ENCODE results near the gene TRPM3. TPM values are rescaled to one million over a fixed set of nuclear protein-coding genes. Genes with fewer than 3 reads are reported as not detected.

Gene TRPM3
- total and polyA plus RNA-seq, 7 experiments from 2014 or later, result not detected

DNA sequence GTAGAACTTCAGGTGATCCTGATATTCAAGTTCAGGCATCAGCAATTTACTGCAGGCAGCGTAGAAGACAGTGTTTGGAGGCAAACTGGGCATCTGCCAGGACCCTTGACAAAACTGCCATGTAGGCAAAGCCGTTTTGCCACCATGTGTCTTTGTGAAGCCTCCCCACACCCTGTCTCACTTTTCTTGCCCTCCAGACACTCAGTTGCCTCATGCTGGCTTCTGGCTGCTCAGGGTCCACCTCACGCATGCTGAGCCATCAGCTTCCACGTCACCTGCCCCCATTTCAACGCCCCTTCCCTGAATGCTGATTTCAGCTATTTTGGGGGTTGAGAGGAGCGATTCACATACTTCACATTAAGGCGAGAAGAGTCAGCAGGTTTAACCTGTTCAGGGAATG is 541.7 kb downstream of the TRPM3 start:
- H3K4me1 ChIP-seq (ENCODE audit: control insufficient read depth in 2 of 2, insufficient read depth in 2 of 2, low read length in 2 of 2), result no peaks in the 10 kb centered on the region
- Mint-ChIP-seq H3K36me3 (peaks cover 0 to 4% (median 0%) of the 10 kb centered on the region in 5 donors), H3K4me3 (no peak overlapping the region), H3K4me1 (peaks cover 0 to 14% (median 0%) of the 10 kb centered on the region in 7 donors), H3K27me3 (no peaks in the 10 kb centered on the region), H3K27ac (peak overlapping the region in 1 of 9 donors; percentile 48), H3K9me3 (peaks cover 0 to 3% (median 0%) of the 10 kb centered on the region in 11 donors)
- DNase-seq, result no peak
- no peak for ATAC-seq
- intact Hi-C loops (cut with micrococcal nuclease), result no loop called here
- ChIA-PET CTCF (interaction anchor here (1.1 to 1.3 kb wide), 2 partner anchors 20 to 23 kb away, joined by 3 to 4 read pairs; no protein-coding TSS in a partner anchor), POLR2A (no interaction called here)
- no peaks in the 10 kb centered on the region for H3K36me3 ChIP-seq (ENCODE audit: control insufficient read depth in 2 of 3, insufficient read depth in 3 of 3, low read length in 3 of 3)
- no peaks in the 10 kb centered on the region for H3K27me3 ChIP-seq (ENCODE audit: control insufficient read depth in 2 of 2, insufficient read depth in 2 of 2, low read length in 2 of 2)
- no peak overlapping the region for H3K4me3 ChIP-seq (ENCODE audit: low read length)
- H3K9me3 ChIP-seq (ENCODE audit: control insufficient read depth in 2 of 3, low read length in 3 of 3), result no peaks in the 10 kb centered on the region
- H3K27ac ChIP-seq (ENCODE audit: low read depth, low read length), result no peak overlapping the region

DNA sequence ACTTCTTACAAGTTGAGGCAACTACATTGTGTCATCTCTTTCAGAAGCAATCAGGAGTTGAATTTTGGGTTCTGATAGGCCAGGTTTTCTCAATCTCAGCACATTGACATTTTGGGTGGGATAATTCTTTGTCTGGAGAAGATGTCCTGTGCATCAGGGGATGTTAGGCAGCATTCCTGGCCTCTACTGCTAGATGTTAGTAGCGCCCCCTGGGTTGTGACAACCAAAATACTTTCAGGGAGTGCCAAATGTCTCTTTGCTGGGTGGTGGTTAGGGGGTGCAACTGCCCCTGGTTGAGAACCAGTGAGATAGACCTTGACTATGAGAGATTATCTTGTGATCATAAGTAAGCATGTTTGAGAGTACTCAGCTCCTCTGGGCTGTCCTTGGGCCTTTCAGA is 542.7 kb downstream of the TRPM3 start:
- Mint-ChIP-seq H3K4me1 (peaks cover 0 to 14% (median 2%) of the 10 kb centered on the region in 7 donors), H3K27ac (peak overlapping the region in 3 of 9 donors; percentile 14 to 41 (median 27)), H3K27me3 (peaks cover 0 to 5% (median 0%) of the 10 kb centered on the region in 5 donors), H3K36me3 (peaks cover 0 to 9% (median 0%) of the 10 kb centered on the region in 5 donors), H3K4me3 (no peak overlapping the region), H3K9me3 (peaks cover 0 to 3% (median 0%) of the 10 kb centered on the region in 11 donors)
- Histone ChIP-seq H3K36me3 (ENCODE audit: control insufficient read depth in 2 of 3, insufficient read depth in 3 of 3, low read length in 3 of 3) (no peaks in the 10 kb centered on the region), H3K9me3 (ENCODE audit: control insufficient read depth in 2 of 3, low read length in 3 of 3) (no peaks in the 10 kb centered on the region), H3K27me3 (ENCODE audit: control insufficient read depth in 2 of 2, insufficient read depth in 2 of 2, low read length in 2 of 2) (no peaks in the 10 kb centered on the region), H3K4me3 (ENCODE audit: low read length) (no peak overlapping the region), H3K4me1 (ENCODE audit: control insufficient read depth in 2 of 2, insufficient read depth in 2 of 2, low read length in 2 of 2) (no peaks in the 10 kb centered on the region), H3K27ac (ENCODE audit: low read depth, low read length) (no peak overlapping the region)
- no peak for DNase-seq
- ChIA-PET CTCF (interaction anchor here (0.6 kb wide), 1 partner anchor 30 kb away, joined by 5 read pairs; no protein-coding TSS in a partner anchor), POLR2A (no interaction called here)
- ATAC-seq, result no peak
- intact Hi-C loops (cut with micrococcal nuclease), result no loop called here

DNA sequence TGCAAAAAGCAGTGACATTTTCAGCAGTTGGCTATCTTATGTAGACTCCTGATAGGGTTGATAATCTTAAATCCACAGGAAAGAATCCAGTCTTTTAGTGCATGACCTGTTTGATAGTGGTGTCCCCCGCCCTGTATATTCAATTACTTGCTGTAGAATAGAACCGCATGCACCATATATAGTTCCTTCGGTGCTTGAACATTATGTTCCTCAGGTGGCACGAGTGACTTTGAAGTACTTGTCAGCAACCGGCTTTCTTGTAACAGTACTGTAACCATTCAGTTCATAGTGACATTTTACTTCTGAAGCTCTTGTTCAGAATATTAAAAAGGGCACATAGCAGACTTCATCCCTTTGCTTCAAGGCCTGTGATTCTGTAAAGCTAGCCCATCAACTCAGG is 543.8 kb downstream of the TRPM3 start:
- intact Hi-C loops (cut with micrococcal nuclease), result no loop called here
- POLR2A ChIA-PET, result interaction anchor here (0.6 kb wide), 1 partner anchor 13 kb away, joined by 3 read pairs; no protein-coding TSS in a partner anchor

DNA sequence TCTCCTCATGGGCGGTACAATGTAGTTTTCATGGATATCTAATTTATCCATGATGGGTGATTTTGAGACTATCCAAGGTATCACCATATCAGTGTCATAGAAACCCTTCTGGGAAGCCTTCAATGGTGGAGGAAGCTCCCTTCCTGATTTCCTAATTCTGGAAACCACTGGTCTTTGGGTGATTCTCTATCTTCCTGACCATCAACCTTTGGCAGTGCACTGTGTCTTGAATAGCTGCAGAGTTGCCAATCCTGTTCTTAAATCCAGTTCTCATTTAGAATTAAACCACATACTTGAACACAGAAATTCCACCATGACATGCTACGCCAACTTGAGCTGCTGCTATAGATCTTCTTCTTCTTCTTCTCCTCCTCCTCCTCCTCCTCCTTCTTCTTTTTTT is 545.3 kb downstream of the TRPM3 start:
- Histone ChIP-seq H3K4me3 (ENCODE audit: low read length) (no peak overlapping the region), H3K36me3 (ENCODE audit: control insufficient read depth in 2 of 3, insufficient read depth in 3 of 3, low read length in 3 of 3) (no peaks in the 10 kb centered on the region), H3K9me3 (ENCODE audit: control insufficient read depth in 2 of 3, low read length in 3 of 3) (no peaks in the 10 kb centered on the region), H3K27ac (ENCODE audit: low read depth, low read length) (no peak overlapping the region), H3K27me3 (ENCODE audit: control insufficient read depth in 2 of 2, insufficient read depth in 2 of 2, low read length in 2 of 2) (no peaks in the 10 kb centered on the region), H3K4me1 (ENCODE audit: control insufficient read depth in 2 of 2, insufficient read depth in 2 of 2, low read length in 2 of 2) (no peaks in the 10 kb centered on the region)
- peaks cover 0 to 10% (median 2%) of the 10 kb centered on the region in 7 donors for H3K4me1 Mint-ChIP-seq
- DNase-seq, result no peak
- no peak overlapping the region for H3K4me3 Mint-ChIP-seq
- peaks cover 0 to 5% (median 0%) of the 10 kb centered on the region in 5 donors for H3K27me3 Mint-ChIP-seq
- no peak overlapping the region for H3K27ac Mint-ChIP-seq
- H3K36me3 Mint-ChIP-seq, result peaks cover 0 to 10% (median 0%) of the 10 kb centered on the region in 5 donors
- intact Hi-C loops (cut with micrococcal nuclease), result no loop called here
- peaks cover 0 to 3% (median 0%) of the 10 kb centered on the region in 11 donors for H3K9me3 Mint-ChIP-seq
- ChIA-PET CTCF (interaction anchor here (3.0 kb wide), 1 partner anchor 26 kb away, joined by 7 read pairs; no protein-coding TSS in a partner anchor), POLR2A (interaction anchor here (0.6 kb wide), 1 partner anchor 237 kb away, joined by 4 read pairs; no protein-coding TSS in a partner anchor)
- no peak for ATAC-seq

More for the DNA sequence above, 543.8 kb downstream of the TRPM3 start:
- H3K9me3 ChIP-seq (ENCODE audit: control insufficient read depth in 2 of 3, low read length in 3 of 3), result no peaks in the 10 kb centered on the region
- no peaks in the 10 kb centered on the region for H3K36me3 ChIP-seq (ENCODE audit: control insufficient read depth in 2 of 3, insufficient read depth in 3 of 3, low read length in 3 of 3)
- CTCF ChIA-PET, result no interaction called here
- ATAC-seq (no peak), DNase-seq (no peak)
- H3K4me3 Mint-ChIP-seq, result no peak overlapping the region
- H3K27ac Mint-ChIP-seq, result peak overlapping the region in 1 of 9 donors; percentile 14
- no peaks in the 10 kb centered on the region for H3K4me1 ChIP-seq (ENCODE audit: control insufficient read depth in 2 of 2, insufficient read depth in 2 of 2, low read length in 2 of 2)
- H3K27ac ChIP-seq (ENCODE audit: low read depth, low read length), result no peak overlapping the region
- H3K36me3 Mint-ChIP-seq, result peaks cover 0 to 9% (median 0%) of the 10 kb centered on the region in 5 donors
- peaks cover 0 to 14% (median 2%) of the 10 kb centered on the region in 7 donors for H3K4me1 Mint-ChIP-seq
- peaks cover 0 to 3% (median 0%) of the 10 kb centered on the region in 11 donors for H3K9me3 Mint-ChIP-seq
- peaks cover 0 to 5% (median 0%) of the 10 kb centered on the region in 5 donors for H3K27me3 Mint-ChIP-seq
- H3K27me3 ChIP-seq (ENCODE audit: control insufficient read depth in 2 of 2, insufficient read depth in 2 of 2, low read length in 2 of 2), result no peaks in the 10 kb centered on the region
- H3K4me3 ChIP-seq (ENCODE audit: low read length), result no peak overlapping the region

DNA sequence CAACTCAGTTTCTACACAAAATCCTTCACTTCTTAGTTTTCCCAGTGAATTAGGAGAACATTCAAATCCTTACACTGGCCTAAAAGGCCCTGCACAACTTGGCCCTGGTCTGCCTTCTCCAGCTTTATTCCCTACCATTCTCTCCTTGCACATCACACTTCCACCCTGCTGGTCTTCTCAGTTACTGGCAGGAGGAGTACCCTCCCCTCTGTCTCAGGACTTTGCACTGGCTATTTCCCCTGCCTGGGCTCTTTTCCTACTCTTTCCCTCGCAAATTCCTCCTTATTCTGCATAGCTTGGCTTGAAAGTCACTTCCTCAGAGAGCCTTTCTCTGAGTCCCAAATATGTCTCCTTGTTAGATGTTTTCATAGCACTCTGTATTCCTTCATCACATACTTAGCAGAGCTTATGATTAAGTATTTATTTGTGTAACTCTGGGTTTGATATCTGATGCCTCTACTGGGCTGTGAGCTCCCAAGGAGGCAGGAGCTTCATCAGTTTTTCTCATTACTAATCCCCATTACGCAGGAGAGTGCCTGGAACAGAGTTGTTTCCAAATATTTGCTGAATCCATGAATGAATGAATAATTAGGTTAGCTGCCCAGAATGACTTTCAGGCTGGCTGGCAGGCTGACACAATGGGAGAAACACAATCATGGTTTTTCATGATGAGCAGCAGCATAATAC is 547.1 kb downstream of the TRPM3 start:
- H3K9me3 ChIP-seq (ENCODE audit: control insufficient read depth in 2 of 3, low read length in 3 of 3), result no peaks in the 10 kb centered on the region
- H3K4me3 ChIP-seq (ENCODE audit: low read length), result no peak overlapping the region
- Mint-ChIP-seq H3K9me3 (peaks cover 0 to 3% (median 0%) of the 10 kb centered on the region in 11 donors), H3K4me3 (no peak overlapping the region), H3K27me3 (peaks cover 0 to 5% (median 0%) of the 10 kb centered on the region in 5 donors), H3K4me1 (peaks cover 0 to 10% (median 2%) of the 10 kb centered on the region in 7 donors), H3K27ac (peak overlapping the region in 2 of 9 donors; percentile 1 to 50), H3K36me3 (peaks cover 0 to 10% (median 0%) of the 10 kb centered on the region in 5 donors)
- ATAC-seq (no peak), DNase-seq (no peak)
- H3K36me3 ChIP-seq (ENCODE audit: control insufficient read depth in 2 of 3, insufficient read depth in 3 of 3, low read length in 3 of 3), result no peaks in the 10 kb centered on the region
- POLR2A ChIA-PET, result interaction anchor here (0.9 kb wide), 1 partner anchor 10 kb away, joined by 4 read pairs; no protein-coding TSS in a partner anchor
- no peaks in the 10 kb centered on the region for H3K4me1 ChIP-seq (ENCODE audit: control insufficient read depth in 2 of 2, insufficient read depth in 2 of 2, low read length in 2 of 2)
- H3K27ac ChIP-seq (ENCODE audit: low read depth, low read length), result no peak overlapping the region
- intact Hi-C loops (cut with micrococcal nuclease), result no loop called here
- CTCF ChIA-PET, result interaction anchor here (0.6 to 3.0 kb wide), 3 partner anchors 10 to 87 kb away, joined by 3 to 7 read pairs (median 3); no protein-coding TSS in a partner anchor
- no peaks in the 10 kb centered on the region for H3K27me3 ChIP-seq (ENCODE audit: control insufficient read depth in 2 of 2, insufficient read depth in 2 of 2, low read length in 2 of 2)

DNA sequence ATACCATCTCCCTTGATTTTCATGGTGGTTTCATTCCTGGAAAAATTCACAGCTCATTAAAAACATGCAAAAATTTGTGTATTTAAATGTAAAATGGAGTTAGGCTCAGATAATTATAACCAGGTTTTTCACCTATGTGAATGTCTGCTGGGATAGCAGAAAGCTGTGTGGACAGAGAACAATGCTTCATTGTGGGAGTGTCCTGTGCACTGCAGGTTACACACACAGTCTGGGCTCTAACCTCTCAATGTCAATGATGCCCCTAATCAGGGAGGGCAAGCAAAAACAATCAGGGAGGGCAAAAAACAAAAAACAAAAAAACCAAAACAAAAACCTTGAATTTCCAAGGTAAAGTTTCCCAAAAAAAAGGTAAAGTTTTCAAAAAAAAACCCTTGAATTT is 548.1 kb downstream of the TRPM3 start:
- H3K36me3 Mint-ChIP-seq, result peaks cover 0 to 12% (median 0%) of the 10 kb centered on the region in 5 donors
- intact Hi-C loops (cut with micrococcal nuclease), result no loop called here
- POLR2A ChIA-PET, result interaction anchor here (0.6 kb wide), 1 partner anchor 235 kb away, joined by 3 read pairs; no protein-coding TSS in a partner anchor

More for the DNA sequence above, 548.1 kb downstream of the TRPM3 start:
- H3K4me1 ChIP-seq (ENCODE audit: control insufficient read depth in 2 of 2, insufficient read depth in 2 of 2, low read length in 2 of 2), result no peaks in the 10 kb centered on the region
- peaks cover 0 to 3% (median 0%) of the 10 kb centered on the region in 11 donors for H3K9me3 Mint-ChIP-seq
- no peaks in the 10 kb centered on the region for H3K27me3 ChIP-seq (ENCODE audit: control insufficient read depth in 2 of 2, insufficient read depth in 2 of 2, low read length in 2 of 2)
- peaks cover 0 to 5% (median 0%) of the 10 kb centered on the region in 5 donors for H3K27me3 Mint-ChIP-seq
- H3K27ac Mint-ChIP-seq, result no peak overlapping the region
- no peak overlapping the region for H3K4me3 ChIP-seq (ENCODE audit: low read length)
- H3K9me3 ChIP-seq (ENCODE audit: control insufficient read depth in 2 of 3, low read length in 3 of 3), result no peaks in the 10 kb centered on the region
- no peaks in the 10 kb centered on the region for H3K36me3 ChIP-seq (ENCODE audit: control insufficient read depth in 2 of 3, insufficient read depth in 3 of 3, low read length in 3 of 3)
- ATAC-seq, result no peak
- H3K27ac ChIP-seq (ENCODE audit: low read depth, low read length), result no peak overlapping the region
- no peak overlapping the region for H3K4me3 Mint-ChIP-seq
- CTCF ChIA-PET, result interaction anchor here (0.6 kb wide), 1 partner anchor 86 kb away, joined by 3 read pairs; no protein-coding TSS in a partner anchor
- no peak for DNase-seq
- peaks cover 0 to 6% (median under 1%) of the 10 kb centered on the region in 7 donors for H3K4me1 Mint-ChIP-seq
